ENCODE results near the gene UST. TPM values are rescaled to one million over a fixed set of nuclear protein-coding genes. Genes with fewer than 3 reads are reported as not detected.
"Not testable (repeated sequence)": the region's sequence is repeated elsewhere in the genome, so short reads cannot be mapped to it uniquely, and the experiment has no call there.

The UST gene
- total and polyA plus RNA-seq, 2 experiments from 2014 or later = 8.0 to 11.7 TPM

GRCh38 chr6:149097794-149098193 lies 351.0 kb downstream of the UST start:
- WGBS (ENCODE audit: low lambda C conversion rate, missing lambda C conversion rate) = 82% methylated on average over 2 of the region's 2 CpGs
- Histone ChIP-seq H3K27me3 (no peaks in the 10 kb centered on the region), H3K9me2 (replicated peaks; ENCODE audit: insufficient read depth) (no peaks in the 10 kb centered on the region), H3K4me3 (no peak overlapping the region), H3K4me1 (ENCODE audit: insufficient read depth) (peaks cover 5% of the 10 kb centered on the region), H3K36me3 (replicated peaks; ENCODE audit: insufficient read depth, low read depth) (no peaks in the 10 kb centered on the region), H3K79me2 (no peaks in the 10 kb centered on the region), H3K27ac (no peak overlapping the region), H3K9me3 (ENCODE audit: low read depth) (peaks cover 4% of the 10 kb centered on the region), H2AFZ (no peak overlapping the region), H4K20me1 (ENCODE audit: insufficient read depth, poor library complexity, severe bottlenecking) (no peaks in the 10 kb centered on the region), H3K4me2 (no peak overlapping the region)
- DNase-seq (ENCODE audit: low spot score) = no peak
- TF ChIP-seq CTCF (IDR thresholded peaks at IDR 0.05; ENCODE audit: poor library complexity) (no peak), EZH2 (IDR thresholded peaks at IDR 0.05; ENCODE audit: borderline replicate concordance) (no peak), EZH2phosphoT487 (IDR thresholded peaks at IDR 0.05; ENCODE audit: low read depth, severe bottlenecking, unreplicated experiment) (no peak)

- Histone ChIP-seq H3K27ac (no peak overlapping the region), H3K4me1 (ENCODE audit: insufficient read depth) (peaks cover 5% of the 10 kb centered on the region), H3K36me3 (replicated peaks; ENCODE audit: insufficient read depth, low read depth) (no peaks in the 10 kb centered on the region), H3K9me2 (replicated peaks; ENCODE audit: insufficient read depth) (no peaks in the 10 kb centered on the region), H3K4me3 (no peak overlapping the region), H3K27me3 (no peaks in the 10 kb centered on the region), H3K9me3 (ENCODE audit: low read depth) (peaks cover 4% of the 10 kb centered on the region), H2AFZ (no peak overlapping the region), H3K4me2 (no peak overlapping the region), H4K20me1 (ENCODE audit: insufficient read depth, poor library complexity, severe bottlenecking) (no peaks in the 10 kb centered on the region), H3K79me2 (no peaks in the 10 kb centered on the region)
- no peak for TF ChIP-seq EZH2 (IDR thresholded peaks at IDR 0.05; ENCODE audit: borderline replicate concordance)
- TF ChIP-seq EZH2phosphoT487 (IDR thresholded peaks at IDR 0.05; ENCODE audit: low read depth, severe bottlenecking, unreplicated experiment) = no peak
- TF ChIP-seq CTCF (IDR thresholded peaks at IDR 0.05; ENCODE audit: poor library complexity) = no peak
- DNase-seq (ENCODE audit: low spot score) = no peak
- 91% methylated on average over 4 of the region's 4 CpGs for WGBS (ENCODE audit: low lambda C conversion rate, missing lambda C conversion rate)
These were observed 352.0 kb downstream of the UST start for GRCh38 chr6:149098700-149099276.

DNA sequence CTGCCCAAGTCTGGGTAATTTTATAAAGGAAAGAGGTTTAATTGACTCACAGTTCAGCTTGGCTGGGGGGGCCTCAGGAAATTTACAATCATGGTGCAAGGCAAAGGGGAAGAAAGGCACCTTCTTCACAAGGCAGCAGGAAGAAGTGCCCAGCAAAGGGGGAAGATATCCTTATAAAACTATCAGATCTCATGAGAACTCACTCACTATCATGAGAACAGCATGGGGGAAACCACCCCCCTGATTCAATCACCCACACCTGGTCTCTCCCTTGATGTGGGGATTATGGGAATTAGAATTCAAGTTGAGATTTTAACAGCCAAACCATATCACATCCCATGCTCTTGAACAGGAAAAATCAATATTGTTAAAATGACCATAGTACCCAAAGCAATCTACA lies 355.5 kb downstream of the UST start:
- H3K4me1 ChIP-seq (ENCODE audit: insufficient read depth) = no peaks in the 10 kb centered on the region
- no peaks in the 10 kb centered on the region for H3K27me3 ChIP-seq
- H3K79me2 ChIP-seq = no peaks in the 10 kb centered on the region
- H4K20me1 ChIP-seq (ENCODE audit: insufficient read depth, poor library complexity, severe bottlenecking) = no peaks in the 10 kb centered on the region
- no peak overlapping the region for H3K4me3 ChIP-seq
- H3K9me2 ChIP-seq (replicated peaks; ENCODE audit: insufficient read depth) = no peaks in the 10 kb centered on the region
- H3K9me3 ChIP-seq (ENCODE audit: low read depth) = peaks cover 4% of the 10 kb centered on the region
- no peak overlapping the region for H3K27ac ChIP-seq
- H3K36me3 ChIP-seq (replicated peaks; ENCODE audit: insufficient read depth, low read depth) = no peaks in the 10 kb centered on the region
- DNase-seq (ENCODE audit: low spot score) = no peak
- H2AFZ ChIP-seq = no peak overlapping the region
- TF ChIP-seq EZH2phosphoT487 (IDR thresholded peaks at IDR 0.05; ENCODE audit: low read depth, severe bottlenecking, unreplicated experiment) (no peak), EZH2 (IDR thresholded peaks at IDR 0.05; ENCODE audit: borderline replicate concordance) (no peak), CTCF (IDR thresholded peaks at IDR 0.05; ENCODE audit: poor library complexity) (no peak)
- H3K4me2 ChIP-seq = no peak overlapping the region

- H3K9me2 ChIP-seq (replicated peaks; ENCODE audit: insufficient read depth); H3K4me2 ChIP-seq; DNase-seq (ENCODE audit: low spot score); H2AFZ ChIP-seq; H3K27me3 ChIP-seq; H4K20me1 ChIP-seq (ENCODE audit: insufficient read depth, poor library complexity, severe bottlenecking); H3K4me1 ChIP-seq (ENCODE audit: insufficient read depth); H3K4me3 ChIP-seq; H3K79me2 ChIP-seq; H3K27ac ChIP-seq; H3K9me3 ChIP-seq (ENCODE audit: low read depth); H3K36me3 ChIP-seq (replicated peaks; ENCODE audit: insufficient read depth, low read depth): not testable (repeated sequence)
- WGBS (ENCODE audit: low lambda C conversion rate, missing lambda C conversion rate) = 98% methylated on average over 3 of the region's 3 CpGs
These were observed 357.1 kb downstream of the UST start for GRCh38 chr6:149103950-149104349.
